GM12878 (cell line): Measurements from ENCODE around the gene HTD2. TPM values are rescaled to one million over a fixed set of nuclear protein-coding genes. Genes with fewer than 3 reads are reported as not detected.
A peak's percentile ranks its signal among the peaks of the same experiment; 100 is the strongest.

Source experiments
- CTCF ChIP-seq, 3 experiments: IDR thresholded peaks in 2 of 3; conservative IDR thresholded peaks in 1 of 3; 2 replicates each; pipeline ENCODE4 v1.5.1; 2011; ENCODE audit warnings: low read depth in 3 of 3, low read length in 3 of 3, mild to moderate bottlenecking in 3 of 3, control low read depth in 2 of 3, moderate library complexity in 2 of 3, inconsistent platforms in 1 of 3, mixed read lengths in 1 of 3; ENCODE audit not compliant: control insufficient read depth in 2 of 3, insufficient read depth in 1 of 3; ENCODE audit errors: extremely low read depth in 1 of 3
- EP300 ChIP-seq, 2 experiments: fragments of 150-350 bp in 1 of 2; IDR thresholded peaks; 2 replicates each; pipeline ENCODE4 v1.6.1; 2011 to 2012; ENCODE audit warnings: low read depth in 2 of 2, low read length in 2 of 2, borderline replicate concordance in 1 of 2, improper control_type of control experiment in 1 of 2, inconsistent platforms in 1 of 2; ENCODE audit not compliant: control insufficient read depth in 1 of 2
- EZH2 ChIP-seq: IDR thresholded peaks from 2 replicates; pipeline ENCODE4 v1.6.1; 2012; ENCODE audit warnings: low read depth, mild to moderate bottlenecking, control low read depth, inconsistent platforms, low read length, borderline replicate concordance; ENCODE audit not compliant: control insufficient read depth
- HDAC2 ChIP-seq: fragments of 200-600 bp; sonication (generic); IDR thresholded peaks from 2 replicates; pipeline ENCODE4 v1.6.1; 2017
- KAT2A ChIP-seq: conservative IDR thresholded peaks from 2 replicates; pipeline ENCODE4 v1.6.1; 2011; ENCODE audit warnings: low read depth, low read length; ENCODE audit not compliant: control insufficient read depth
- MAX ChIP-seq: IDR thresholded peaks from 2 replicates; pipeline ENCODE4 v1.6.1; 2012; ENCODE audit warnings: low read depth, low read length, improper control_type of control experiment
- MEF2B ChIP-seq: fragments of 450-650 bp; IDR thresholded peaks from 2 replicates; pipeline ENCODE4 v1.6.1; 2018; ENCODE audit warnings: mild to moderate bottlenecking, moderate library complexity; ENCODE audit not compliant: partially characterized antibody, poor library complexity, severe bottlenecking
- MYC ChIP-seq: IDR thresholded peaks from 2 replicates; pipeline ENCODE4 v1.6.1; 2011; ENCODE audit warnings: mild to moderate bottlenecking, low read length, moderate library complexity, inconsistent platforms; ENCODE audit not compliant: insufficient read depth, insufficient replicate concordance, insufficient read length, severe bottlenecking
- NBN ChIP-seq: fragments of 450-650 bp; IDR thresholded peaks from 2 replicates; pipeline ENCODE4 v1.6.1; 2016
- NKRF ChIP-seq: fragments of 450-650 bp; conservative IDR thresholded peaks from 2 replicates; pipeline ENCODE4 v1.6.1; 2017; ENCODE audit warnings: mild to moderate bottlenecking, moderate library complexity
- NR2F1 ChIP-seq: fragments of 450-650 bp; conservative IDR thresholded peaks from 2 replicates; pipeline ENCODE4 v1.6.1; 2017; ENCODE audit warnings: mild to moderate bottlenecking
- NRF1 ChIP-seq: conservative IDR thresholded peaks from 2 replicates; pipeline ENCODE4 v1.6.1; 2011; ENCODE audit warnings: mild to moderate bottlenecking, low read depth, low read length, improper control_type of control experiment
- REST ChIP-seq: IDR thresholded peaks from 2 replicates; pipeline ENCODE4 v1.6.1; 2012; ENCODE audit warnings: mild to moderate bottlenecking, low read depth, low read length
- SMC3 ChIP-seq: IDR thresholded peaks from 2 replicates; pipeline ENCODE4 v1.6.1; 2011; ENCODE audit warnings: low read length, improper control_type of control experiment, borderline replicate concordance
- SREBF2 ChIP-seq: IDR thresholded peaks from 2 replicates; pipeline ENCODE4 v1.6.1; 2012; ENCODE audit warnings: mild to moderate bottlenecking, low read length
- ZBTB40 ChIP-seq: fragments of 450-650 bp; IDR thresholded peaks from 2 replicates; pipeline ENCODE4 v1.6.1; 2016; ENCODE audit warnings: mild to moderate bottlenecking, moderate library complexity, borderline replicate concordance
- polyA plus RNA-seq, 11 experiments: library from polyadenylated mRNA; depleted of rRNA in 4 of 11; unstranded in 6 of 11; stranded (reverse) in 5 of 11; fragments of >200 nt; fragmentation: Nextera tagmentation in 4 of 11; fragmentation: Illumina TruSeq in 1 of 11; extraction: Ambion mirVana in 4 of 11; extraction: Trizol in 1 of 11; gene quantifications; 1 replicate in 1 of 11; 2 replicates in 10 of 11; pipeline versions ENCODE4 v1.2.1 to v1.2.3, GENCODE V29; 2011 to 2016; ENCODE audit warnings: inconsistent platforms in 2 of 11, missing spikeins in 2 of 11, low read depth in 1 of 11
- total RNA-seq, 4 experiments: library from RNA; depleted of rRNA in 3 of 4; stranded (reverse); fragments of >200 nt in 3 of 4; fragmentation: Illumina TruSeq in 1 of 4; extraction: Trizol in 1 of 4; gene quantifications; 2 replicates each; pipeline versions ENCODE4 v1.2.1 to v1.2.3, GENCODE V29; 2013 to 2021

The HTD2 gene
- total and polyA plus RNA-seq, 10 of the 15 experiments (the other 5 are each of a cell fraction or from before 2014, with no cell fraction given), result 5.9 to 24.7 (median 9.5) TPM

- TF ChIP-seq ZBTB40, result no peak
- TF ChIP-seq NKRF, result no peak
- TF ChIP-seq NR2F1, result no peak
- TF ChIP-seq MYC, result no peak
- TF ChIP-seq CTCF (IDR thresholded peaks at IDR 0.05 in 2 of 3, conservative IDR thresholded peaks at IDR 0.05 in 1 of 3; ENCODE audit: control insufficient read depth in 2 of 3, extremely low read depth in 1 of 3, insufficient read depth in 1 of 3, low read depth in 3 of 3, low read length in 3 of 3), result peak; percentile 26 to 65 (median 32); a peak in 4 of 6 replicates
- TF ChIP-seq NRF1, result no peak
- TF ChIP-seq MAX, result no peak
- TF ChIP-seq EZH2, result no peak
- TF ChIP-seq REST, result no peak
- peak; percentile 12; the same call in 1 of the 2 replicates for TF ChIP-seq SMC3
- TF ChIP-seq HDAC2, result no peak
- TF ChIP-seq MEF2B, result no peak
- TF ChIP-seq EP300 (IDR thresholded peaks at IDR 0.05; ENCODE audit: borderline replicate concordance in 1 of 2, control insufficient read depth in 1 of 2, low read depth in 2 of 2, low read length in 2 of 2), result no peak
- TF ChIP-seq SREBF2, result no peak
- no peak for TF ChIP-seq KAT2A
- 0 out of 2 replicates have a peak, but pooled peaks have one; percentile 55 for TF ChIP-seq NBN
Measured at GRCh38 chr3:58333206-58334012, 27.1 kb downstream of the HTD2 start (continued).
